GM18498 (cell line): ENCODE measurements around the gene SHROOM2.

Experiments used
- ATAC-seq: cut with Tn5 transposase; IDR thresholded peaks from one replicate; pipeline ENCODE4 v1.9.1; 2021; ENCODE audit warnings: mild to moderate bottlenecking, moderate library complexity; ENCODE audit not compliant: unreplicated experiment

SHROOM2 gene

DNA sequence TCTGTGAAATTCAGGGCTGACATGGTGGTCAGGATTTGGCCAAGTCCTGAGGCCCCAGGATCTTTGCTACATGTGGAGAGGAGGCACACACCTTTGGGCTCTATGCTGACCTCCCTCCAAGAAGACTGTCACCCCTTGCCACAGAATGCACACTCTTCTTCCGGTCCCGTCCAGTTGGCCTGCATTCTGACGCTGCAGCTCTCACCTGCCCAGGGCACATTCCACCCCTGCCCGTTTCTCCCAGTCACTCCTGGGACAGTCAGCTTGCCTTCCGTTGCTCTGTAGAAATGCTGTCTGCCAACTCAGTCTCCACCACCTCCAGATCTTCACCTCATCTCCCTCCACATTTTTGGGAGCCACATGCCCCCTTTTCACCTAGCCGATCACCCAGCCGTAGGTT, 76.7 kb downstream of the SHROOM2 start:
- ATAC-seq, result no peak

DNA sequence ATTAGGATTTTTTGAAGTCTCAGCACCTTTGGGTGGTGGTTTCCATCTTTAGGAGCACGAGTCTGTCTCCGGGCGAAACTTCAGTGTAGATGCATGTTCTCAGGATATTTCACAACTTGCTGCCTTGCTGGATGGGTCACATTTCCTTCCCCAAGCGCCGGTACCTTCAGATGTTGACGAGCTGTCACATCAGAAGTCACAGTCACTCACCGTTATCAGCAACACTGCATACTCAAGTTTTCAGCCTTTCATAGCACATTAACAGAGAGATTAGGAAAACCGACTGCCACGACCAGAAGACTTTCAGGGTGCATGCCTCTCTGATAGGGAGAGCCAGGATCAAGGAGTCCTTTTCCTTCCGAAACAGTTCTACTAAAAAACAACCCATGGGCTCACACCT, 77.8 kb downstream of the SHROOM2 start:
- ATAC-seq, result no peak

DNA sequence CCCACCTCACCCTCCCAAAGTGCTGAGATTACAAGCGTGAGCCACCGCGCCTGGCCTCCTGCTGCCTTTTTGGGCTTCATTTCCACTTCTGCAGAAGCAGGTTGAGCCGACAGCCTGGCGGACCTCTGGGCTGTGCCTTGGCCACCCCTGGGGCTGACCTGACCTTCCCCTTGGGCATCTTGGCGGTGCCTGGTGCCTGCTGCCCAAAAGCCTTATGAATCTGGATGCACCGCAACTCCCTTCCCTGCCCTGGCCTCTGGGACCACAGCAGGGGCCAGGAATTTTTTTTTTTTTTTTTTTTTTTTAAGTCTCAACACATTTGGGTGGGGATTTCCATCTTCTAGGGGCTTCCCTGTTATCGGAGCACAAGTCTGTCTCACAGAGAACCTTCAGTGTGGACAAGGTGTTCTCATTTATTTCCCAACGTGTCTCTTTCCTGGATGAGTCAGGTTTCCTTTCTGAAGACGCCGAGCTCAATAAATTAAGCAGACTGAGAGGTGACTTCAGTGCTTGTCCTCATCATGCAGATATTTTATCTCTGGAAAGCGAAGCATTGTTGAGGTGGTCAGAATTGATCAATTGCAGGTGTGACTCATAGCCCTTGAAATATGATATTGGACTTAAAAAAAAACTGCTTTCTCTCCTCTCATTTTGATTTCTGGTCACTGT, 79.7 kb downstream of the SHROOM2 start:
- no peak for ATAC-seq

DNA sequence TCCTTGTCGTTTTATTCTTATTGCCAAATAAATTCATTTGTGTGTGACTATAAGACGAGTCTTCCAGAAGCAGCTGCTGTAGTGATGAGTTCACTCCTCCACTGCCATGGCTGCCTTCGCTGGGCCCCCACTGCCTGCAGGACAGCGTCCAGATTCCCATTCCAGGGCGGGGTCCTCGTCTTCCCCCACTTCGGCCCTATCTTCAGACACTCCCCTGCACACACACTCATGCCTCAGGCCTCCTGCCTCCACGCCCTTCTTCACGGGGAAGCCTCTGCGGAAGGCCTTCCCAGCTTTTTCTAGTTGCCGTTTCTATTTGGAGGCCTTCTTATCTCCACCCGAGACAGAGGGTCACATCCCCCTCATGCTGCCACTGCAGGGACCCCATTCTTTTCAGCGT, 80.4 kb downstream of the SHROOM2 start:
- ATAC-seq, result no peak

DNA sequence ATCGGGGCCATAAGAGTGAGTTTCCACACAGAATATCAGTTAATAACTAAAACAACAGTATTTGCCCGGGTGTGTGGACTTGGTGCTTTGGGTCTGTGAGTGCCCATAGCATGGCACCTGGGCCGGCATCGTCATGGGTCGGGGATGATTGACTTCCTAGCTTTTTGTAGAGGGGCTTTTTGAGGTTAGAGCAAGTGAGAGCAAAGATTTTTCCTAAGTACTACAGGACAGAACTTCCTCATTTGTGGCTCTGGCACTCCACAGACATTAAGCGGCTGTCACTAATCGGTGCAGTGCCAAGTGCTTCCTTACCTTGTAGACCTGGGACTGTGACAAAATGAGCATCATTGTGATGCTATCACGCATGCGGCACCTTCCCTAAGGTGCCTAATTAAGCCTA, 81.0 kb downstream of the SHROOM2 start:
- ATAC-seq, result no peak

DNA sequence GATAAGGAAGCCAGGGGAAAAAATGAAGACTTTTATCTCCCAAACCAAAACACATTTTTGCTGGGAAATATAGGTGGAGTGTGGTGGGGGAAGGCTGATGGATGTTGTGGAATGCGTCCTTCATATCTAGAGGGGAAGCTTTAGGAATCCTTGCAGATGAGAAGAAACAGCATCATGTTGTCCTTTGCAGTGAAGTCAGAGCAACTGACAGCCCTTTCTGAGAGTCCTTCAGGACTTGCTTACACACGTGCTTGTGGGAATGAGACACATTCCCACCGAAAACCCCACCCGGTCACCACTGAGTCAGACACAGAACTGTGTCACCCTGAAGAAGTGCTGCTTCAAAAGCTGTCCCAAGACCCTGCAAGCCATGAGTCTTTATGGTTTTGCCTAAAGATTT, 81.5 kb downstream of the SHROOM2 start:
- ATAC-seq, result no peak

DNA sequence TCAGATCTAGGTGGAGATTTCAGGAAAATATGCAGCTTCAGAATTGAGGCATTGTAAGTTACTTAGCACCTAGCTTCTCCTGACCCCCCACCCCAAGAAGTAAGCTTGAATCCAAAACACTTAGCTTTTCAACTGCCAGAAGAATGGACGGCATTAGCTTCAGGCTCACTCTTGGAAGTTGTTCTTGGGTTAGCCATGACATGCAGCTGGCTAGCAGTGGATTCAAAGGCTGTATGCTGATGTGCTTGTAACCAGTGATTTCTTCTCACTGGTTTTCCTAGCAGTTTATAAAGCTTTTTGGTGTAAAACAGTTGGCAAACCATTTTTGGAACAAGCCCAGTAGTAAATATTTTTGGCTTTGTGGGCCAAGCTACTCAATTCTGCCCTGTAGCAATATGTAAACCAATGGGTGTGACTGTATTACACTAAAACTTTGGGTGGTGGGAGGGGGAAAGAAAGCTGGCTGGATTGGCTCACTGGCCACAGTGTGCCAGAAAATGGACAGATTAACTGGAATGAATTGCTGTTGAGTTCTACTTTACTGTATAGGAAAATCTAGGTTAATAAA, 85.6 kb downstream of the SHROOM2 start:
- ATAC-seq, result no peak

DNA sequence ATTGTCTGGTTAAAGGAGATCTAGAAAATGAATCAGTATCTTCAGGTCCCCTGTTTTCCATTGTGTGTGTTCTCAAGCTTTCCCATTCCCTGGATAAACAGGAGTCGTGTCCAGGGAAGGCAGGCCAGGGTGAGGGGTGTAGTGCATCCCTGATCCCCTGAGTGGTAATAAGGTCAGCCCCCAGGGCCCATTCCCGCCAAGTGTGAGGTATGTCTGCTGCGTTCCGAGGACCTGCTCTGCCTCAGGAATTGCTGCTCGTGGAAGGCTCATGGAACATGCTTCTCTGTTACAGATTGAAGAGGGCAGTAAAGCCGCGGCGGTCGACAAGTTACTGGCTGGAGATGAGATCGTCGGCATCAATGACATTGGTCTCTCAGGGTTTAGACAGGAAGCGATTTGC, 87.1 kb downstream of the SHROOM2 start:
- no peak for ATAC-seq

DNA sequence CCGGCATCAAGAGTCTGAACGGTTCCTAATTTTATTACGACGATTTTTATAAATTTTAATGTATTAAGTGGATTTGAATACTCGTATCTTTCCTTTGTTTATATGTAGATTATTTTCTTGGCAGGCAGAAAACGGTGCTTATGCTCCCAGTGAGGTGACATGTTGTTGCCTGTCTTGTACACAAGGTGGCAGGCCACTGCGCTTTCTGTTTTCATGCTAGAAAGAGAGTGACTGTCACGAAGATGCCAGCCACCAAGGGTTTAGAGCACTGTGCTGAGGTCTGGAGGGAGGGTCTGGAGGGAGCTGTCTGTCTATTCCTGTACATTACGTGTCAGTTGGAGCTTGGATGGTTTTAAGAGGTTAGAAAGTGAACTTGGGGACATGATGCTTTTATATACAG, 87.7 kb downstream of the SHROOM2 start:
- ATAC-seq, result peak; percentile 88

DNA sequence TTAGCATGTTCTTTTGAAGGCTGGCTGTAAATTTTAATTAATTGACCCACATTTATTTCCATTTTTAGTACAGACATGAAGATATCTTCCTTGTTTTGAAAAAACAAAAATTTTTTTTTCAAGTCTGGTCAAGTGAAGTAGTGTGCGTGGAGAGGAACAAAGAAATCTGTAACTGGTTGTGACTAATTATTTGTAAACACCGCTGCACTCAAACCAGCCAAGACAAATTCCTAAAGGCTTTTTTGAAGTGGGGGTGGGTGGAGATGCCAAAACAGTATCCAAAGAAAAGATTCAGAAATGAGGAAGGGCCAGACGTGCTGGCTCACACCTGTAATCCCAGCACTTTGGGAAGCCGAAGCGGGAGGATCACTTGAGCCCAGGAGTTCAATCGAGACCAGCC, 88.3 kb downstream of the SHROOM2 start:
- no peak for ATAC-seq

DNA sequence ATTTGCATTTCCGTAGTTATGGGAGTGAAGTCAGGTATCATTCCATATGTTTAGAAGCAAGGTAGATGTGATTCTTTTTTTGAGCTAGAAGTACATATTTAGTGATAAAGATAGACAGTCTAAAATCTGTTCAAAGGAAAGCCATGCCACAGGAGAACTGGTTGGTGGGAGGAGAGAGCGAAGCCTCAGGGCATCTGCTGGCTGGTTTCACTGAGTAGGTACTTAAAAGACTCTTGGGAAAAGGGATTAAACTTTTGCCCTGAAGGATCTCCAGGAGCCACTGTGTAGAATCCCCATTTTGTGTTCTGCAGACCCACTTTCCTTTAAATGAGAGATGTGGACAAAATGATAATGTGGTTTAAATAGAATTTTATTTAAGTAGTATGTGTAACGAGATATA, 89.6 kb downstream of the SHROOM2 start:
- ATAC-seq, result no peak

DNA sequence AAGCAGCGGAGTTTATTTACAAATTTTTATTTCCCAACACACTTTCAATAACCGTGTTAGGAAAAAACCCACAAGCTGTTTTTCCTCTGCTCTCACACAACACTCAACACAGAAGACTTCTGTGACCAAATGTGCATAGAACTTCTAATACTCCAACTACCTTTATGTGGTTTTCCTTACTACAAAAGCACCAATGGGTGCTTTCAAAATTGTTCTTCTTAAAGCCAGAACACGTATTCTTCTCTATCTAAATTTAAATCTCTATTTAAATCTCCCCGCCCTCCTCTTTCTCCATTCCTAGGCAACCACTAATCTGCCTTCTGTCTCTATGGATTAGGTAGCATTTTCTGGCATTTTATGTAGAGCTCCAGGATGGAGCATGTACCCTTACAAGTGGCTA, 90.0 kb downstream of the SHROOM2 start:
- ATAC-seq, result no peak

DNA sequence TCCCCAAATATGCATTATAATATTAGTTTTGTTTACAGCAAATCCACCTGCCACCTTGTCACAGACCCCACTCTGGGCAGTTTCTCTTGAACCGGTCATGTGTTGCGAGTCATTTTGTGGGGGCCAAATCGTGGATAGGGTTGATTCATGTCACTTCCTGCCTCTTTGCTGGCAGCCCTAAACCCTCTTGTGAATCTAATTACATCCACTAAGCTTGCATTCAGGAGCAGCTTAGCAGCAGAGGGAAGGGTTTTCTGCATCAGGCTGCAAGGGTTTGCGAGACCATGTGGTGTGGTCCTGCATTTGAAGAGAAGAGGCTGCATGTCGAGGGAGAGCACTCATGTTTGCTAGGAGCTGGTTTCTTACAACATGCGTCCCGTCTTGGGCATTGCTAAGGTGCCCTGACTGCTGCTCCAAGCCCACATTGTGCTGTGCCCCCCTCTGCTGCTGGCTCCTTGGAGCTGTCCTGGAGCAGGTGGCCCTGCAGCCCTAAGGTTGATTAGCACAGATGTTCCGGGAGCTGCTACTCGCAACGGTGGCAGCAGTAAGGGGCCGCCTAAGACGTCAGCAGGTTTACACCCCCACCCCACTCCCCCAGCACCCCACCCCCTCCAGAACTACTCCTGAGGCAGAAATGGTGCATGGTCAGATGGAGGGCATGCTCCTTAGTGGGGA, 92.1 kb downstream of the SHROOM2 start:
- ATAC-seq, result no peak

DNA sequence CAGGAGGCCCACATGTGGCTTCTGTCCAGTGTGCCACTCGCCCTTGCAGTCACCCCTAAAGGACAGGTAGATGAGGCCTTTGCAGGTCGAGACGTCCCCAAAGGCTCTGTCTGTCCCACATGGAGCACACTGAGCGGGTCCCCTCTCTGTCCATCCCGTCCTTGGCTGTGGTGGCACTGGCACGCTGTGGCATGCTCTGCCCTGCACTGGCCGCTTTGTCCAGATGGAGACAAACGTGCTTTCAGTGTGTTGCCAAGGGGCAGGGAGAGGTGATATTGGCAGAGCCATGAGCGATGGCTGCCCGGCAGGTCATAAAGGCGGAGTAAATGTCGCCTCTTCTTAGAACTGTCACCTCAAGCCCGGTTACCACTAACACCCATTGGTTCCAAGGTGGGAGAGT, 94.0 kb downstream of the SHROOM2 start:
- no peak for ATAC-seq

DNA sequence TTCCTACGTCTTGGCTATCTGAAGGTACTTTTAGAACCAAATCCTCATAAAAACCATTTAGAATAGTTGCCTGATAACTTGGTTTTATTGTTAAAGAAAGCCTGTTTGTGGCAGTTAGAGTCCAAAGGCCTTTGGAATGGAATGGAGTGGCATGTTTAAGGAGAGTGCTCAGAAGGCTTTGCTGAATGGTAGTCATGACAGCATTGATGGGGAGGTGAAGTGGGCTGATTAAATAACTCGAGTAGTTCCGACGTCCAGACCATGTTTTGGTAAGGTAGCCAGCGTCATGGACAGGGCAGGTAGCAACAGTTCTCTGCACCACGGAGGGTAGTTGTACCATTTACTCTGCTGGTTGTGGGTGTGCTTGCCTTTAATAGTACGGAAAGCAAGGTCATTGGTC, 94.6 kb downstream of the SHROOM2 start:
- no peak for ATAC-seq

DNA sequence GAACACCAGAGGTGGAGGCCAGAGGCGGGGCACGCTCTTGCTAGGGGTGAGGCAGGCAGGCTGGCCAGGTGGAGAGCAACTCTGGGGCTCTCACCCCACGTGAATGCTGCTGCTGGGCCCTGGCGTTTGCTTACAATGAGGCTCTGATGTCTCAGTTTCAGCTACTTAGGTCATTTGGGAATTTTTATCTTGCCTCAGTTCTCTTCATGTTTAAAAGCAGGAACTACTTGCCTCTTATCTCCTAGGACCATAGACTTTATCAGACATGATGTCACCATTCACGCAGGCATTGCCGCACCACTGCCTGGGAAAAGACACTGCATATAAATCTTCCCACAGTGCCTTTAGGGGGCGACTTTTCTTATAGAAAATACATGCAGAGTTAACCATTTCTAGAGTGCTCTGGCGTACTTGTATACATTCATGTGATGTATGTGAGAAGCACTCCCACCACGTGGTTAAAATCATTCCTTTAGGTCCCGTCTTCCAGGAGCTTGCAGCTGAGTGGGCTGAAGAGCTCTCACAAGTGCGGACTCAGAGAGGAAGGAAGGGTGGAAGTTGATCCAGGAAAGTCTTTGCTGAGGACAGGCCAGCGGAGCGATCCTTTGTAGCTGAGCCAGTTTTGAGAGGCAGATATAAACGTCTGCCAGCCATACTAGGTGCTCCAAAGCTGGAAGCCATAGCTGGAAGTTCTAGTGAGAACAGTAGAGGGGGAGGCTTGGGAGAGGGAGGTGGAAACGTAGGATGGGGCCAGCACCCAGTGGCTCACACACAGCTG, 96.6 kb downstream of the SHROOM2 start:
- ATAC-seq, result no peak

DNA sequence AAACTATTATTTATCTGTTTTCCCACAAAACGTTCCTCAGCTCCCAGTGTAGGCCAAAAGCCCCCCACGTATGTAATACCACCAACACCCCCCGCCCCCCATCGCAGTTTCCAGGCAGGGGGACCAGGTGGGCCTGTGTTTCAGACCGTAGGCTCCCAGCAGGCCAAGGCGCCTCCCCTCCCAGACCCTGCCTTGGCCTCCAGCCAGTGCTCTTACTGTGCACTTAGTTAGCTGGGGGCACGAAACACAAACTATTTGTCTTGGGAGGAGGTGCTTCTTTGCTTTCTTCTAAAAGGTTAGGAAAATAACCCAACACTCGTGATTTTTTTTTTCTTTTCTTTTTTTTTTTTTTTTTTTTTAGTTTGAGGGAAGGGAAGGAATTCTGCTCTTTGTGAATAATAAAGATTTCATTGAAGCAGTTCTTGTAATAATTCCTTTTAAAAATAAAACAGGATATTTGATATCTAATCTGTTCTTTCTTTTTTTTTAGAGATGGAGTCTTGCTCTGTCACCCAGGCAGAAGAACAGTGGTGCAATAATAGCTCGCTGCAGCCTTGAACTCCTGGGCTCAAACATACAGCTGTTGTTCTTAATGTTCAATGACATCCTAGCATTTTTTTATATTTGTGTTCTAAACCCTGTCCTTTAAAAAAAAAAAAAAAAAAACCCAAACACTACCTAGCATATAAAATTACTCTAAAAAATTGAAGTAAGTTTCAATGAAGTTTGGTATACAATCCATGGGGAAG, 98.0 kb downstream of the SHROOM2 start:
- no peak for ATAC-seq

DNA sequence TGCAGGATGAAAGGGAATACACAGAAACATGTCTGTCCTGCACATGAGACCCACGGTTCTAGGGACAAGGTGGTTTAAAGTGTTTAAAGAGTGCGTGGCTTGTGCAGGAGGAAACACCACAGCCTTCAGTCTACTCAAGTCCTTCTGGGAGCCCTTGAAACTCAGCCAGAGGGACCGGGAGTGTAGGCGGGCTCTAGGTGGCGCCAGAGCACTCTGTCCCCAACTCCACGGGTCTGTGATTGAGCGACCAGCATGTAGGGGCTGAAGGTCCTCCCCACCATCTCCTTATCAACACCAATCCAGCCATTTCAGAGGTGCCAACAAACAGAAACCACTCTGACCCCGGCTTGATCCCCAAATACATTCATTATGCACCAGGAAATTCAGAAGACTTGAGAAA, 98.9 kb downstream of the SHROOM2 start:
- ATAC-seq, result peak; percentile 73

DNA sequence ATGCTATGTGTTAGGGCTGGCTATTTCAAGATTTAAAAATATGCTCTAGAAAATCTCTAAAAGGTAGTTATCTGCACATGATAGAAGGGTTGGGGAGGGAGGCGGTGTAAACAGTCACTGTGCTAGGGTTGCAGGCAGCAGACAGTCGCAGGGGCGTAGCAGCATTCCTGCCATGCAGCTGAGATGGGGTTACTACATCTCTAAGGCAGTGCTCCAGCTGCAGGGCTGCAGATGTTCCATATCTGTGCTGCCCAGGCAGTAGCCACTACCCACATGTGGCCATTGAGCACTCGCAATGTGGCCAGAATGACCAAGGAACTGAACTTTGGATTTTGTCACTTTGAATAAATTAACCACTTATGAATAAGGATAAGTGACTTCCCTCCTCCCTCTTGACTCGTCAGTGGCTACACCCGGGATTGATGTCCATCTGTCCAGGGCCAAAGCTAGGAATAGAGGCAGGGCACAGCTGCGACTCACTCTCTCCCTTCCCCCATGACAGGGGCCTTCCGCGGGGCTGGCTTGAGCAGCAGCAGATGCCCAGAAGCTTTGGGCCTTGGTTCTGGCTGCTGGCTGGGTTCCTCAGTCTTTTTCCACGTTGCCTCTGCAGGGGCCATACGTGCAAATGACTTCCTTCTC, 101.5 kb downstream of the SHROOM2 start:
- no peak for ATAC-seq

DNA sequence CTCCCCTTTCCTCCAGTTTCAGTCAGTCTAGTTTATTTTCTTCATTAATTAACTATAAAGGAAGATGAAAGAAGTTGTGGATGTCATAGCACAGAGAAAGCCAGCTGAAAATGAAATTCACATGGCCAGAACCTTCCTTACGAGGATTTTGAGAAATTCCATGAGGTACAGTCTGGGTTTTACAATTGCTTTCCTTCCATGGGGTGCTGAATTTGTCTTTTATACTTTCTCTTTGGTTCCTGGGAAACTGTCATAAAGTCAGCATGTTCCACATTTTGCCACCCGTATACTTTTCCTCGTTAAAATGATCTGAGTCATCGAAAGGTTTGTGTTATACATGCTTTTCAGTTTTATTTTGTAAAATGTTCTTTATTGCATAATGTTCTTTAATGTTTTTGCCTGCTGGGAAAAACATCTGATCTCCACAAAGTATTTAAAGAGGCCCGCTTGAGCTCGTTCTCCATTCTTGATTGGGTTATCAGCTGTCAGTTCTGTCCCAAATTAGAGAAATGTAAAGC, 102.8 kb downstream of the SHROOM2 start:
- ATAC-seq, result no peak
